HG03064 (cell line): ENCODE data around the gene PEMT.

ENCODE experiments used
- ATAC-seq: cut with Tn5 transposase; IDR thresholded peaks from one replicate; pipeline ENCODE4 v1.9.1; 2021; ENCODE audit warnings: low read depth; ENCODE audit not compliant: unreplicated experiment

PEMT gene

GRCh38 chr17:17518014-17518413 lies 73.5 kb downstream of the PEMT start:
- no peak for ATAC-seq

GRCh38 chr17:17516941-17517720 lies 74.4 kb downstream of the PEMT start:
- ATAC-seq: no peak

- no peak for ATAC-seq
Measured at GRCh38 chr17:17515934-17516930, 75.3 kb downstream of the PEMT start.

- ATAC-seq: no peak
Measured at GRCh38 chr17:17514993-17515933, 76.2 kb downstream of the PEMT start.

- no peak for ATAC-seq
Measured at GRCh38 chr17:17514361-17514992, 77.0 kb downstream of the PEMT start.

GRCh38 chr17:17513626-17514025 lies 77.9 kb downstream of the PEMT start:
- no peak for ATAC-seq

GRCh38 chr17:17512866-17513265 lies 78.6 kb downstream of the PEMT start:
- ATAC-seq: no peak

- ATAC-seq: no peak
Measured at GRCh38 chr17:17511881-17512858, 79.3 kb downstream of the PEMT start.

GRCh38 chr17:17511293-17511741 lies 80.2 kb downstream of the PEMT start:
- no peak for ATAC-seq

- ATAC-seq: no peak
Measured at GRCh38 chr17:17510456-17511292, 80.8 kb downstream of the PEMT start.

GRCh38 chr17:17509601-17510425 lies 81.7 kb downstream of the PEMT start:
- ATAC-seq: no peak

GRCh38 chr17:17508646-17509591 lies 82.6 kb downstream of the PEMT start:
- ATAC-seq: no peak

GRCh38 chr17:17508019-17508535 lies 83.4 kb downstream of the PEMT start:
- no peak for ATAC-seq

- no peak for ATAC-seq
Measured at GRCh38 chr17:17507465-17508011, 84.0 kb downstream of the PEMT start.

GRCh38 chr17:17506893-17507464 lies 84.5 kb downstream of the PEMT start:
- ATAC-seq: no peak
